Stimulated activated CD8-positive, alpha-beta memory T cell treated with anti-CD3 and anti-CD28 coated beads, Interleukin-2, amount 100 ng/mL, for 1 hour (primary cell): ENCODE data around the gene NSUN2.

Experiments
- DNase-seq, 2 donors: peaks; one replicate each; pipeline ENCODE4 v3.0.0-alpha.2; 2020; ENCODE audit warnings: low read depth in 2 of 2

NSUN2 gene

DNA sequence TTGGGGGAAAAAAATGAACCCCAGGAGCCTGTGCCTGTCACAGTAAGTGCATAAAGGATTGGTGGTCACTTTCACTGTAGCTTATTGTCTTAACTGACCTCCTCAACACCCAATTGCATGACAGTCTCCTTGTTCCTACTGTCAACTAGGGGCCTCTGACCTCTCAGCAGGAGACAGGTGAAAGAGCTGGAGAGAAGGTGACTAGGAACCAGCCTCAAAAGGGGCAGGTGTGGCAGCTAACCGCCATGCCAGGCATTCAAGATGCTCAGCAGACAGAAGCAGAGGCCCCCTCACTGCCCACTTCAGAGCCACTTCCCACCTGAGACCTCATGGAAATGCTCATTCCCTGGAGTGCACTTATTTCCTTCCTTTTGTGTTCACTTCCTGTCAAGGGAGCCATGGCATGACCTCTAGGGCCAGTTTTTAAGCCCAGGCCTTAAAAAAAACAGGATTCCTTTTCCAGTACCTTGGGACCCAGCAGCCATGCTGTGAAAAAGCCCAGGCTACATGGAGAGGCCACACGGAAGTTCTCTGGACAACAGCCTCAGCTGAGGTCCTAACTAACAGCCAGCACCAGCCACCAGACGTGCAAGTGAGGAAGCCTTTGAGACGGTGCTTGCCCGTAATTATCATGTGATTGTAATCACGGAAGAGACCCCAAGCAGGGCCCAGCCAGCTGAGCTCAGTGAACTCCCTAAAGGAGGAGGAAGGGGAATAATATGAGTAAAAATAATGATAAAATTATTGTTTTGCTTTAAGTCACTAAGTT, 74.9 kb downstream of the NSUN2 start:
- no peak for DNase-seq

DNA sequence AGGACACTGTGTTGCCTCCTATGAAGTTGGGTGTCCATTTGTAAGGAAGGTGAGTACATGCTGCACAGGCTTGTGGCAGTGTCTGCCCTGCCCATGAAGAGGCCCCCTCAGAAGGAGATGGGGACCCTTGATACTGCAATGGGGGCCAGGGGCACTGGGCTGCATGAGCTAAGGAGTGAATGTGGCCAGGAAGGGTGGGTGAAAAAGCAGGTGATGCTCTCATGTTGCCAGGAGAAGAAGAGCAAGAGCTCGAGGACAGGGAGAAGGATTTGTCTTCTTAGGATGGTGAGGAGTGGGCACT, 76.1 kb downstream of the NSUN2 start:
- no peak for DNase-seq

DNA sequence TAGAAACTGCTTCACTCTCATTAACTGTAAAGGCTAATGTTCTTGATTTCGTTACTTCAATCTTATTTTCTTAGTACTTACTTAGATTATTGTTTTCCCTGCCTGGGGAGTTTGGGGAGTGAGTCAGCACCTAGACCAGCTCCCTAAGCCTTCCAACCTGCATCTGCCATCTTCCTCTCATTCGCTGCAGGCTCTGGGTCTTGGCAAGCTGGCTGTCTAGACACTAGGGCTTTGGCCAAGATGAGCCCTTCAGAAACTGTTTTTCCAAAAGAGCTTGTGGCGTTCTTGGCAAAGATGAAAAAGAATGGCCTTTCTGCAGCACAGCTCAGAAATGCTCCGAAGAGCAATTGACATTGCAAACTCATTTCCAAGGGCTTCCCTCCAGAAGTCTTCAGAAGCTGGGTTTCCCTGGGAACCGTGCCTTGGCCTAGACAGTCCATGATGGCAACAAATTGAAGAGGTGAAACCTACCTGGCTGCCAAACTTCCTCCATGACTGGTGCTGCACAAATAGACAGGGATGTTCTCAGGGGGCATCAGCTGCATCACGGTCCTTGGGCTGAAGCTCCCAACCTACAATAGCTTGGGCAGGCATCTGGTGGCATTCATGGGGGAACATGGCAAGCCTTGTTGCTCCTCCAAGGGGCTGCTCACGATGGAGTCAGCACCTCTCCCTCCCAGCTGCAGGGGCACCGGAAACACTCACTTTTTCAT, 76.6 kb downstream of the NSUN2 start:
- DNase-seq = no peak

DNA sequence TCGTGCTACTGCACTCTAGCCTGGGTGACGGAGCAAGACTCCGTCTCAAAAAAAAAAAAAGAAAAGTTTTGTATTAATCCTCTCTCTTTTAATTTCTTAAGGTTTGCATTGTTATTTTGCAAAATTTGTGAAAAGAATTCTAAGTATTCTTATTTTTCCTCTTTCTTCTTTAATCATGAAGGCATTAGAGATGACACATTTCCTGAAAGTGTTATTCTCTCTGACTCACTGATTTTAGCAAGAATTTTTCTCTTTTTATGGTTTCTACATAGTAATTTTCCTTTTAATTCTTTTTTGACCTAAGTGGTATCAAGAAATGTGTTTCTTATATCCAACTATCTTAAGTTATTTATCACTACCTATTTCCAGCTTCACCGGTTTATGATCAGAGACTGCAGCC, 78.0 kb downstream of the NSUN2 start:
- no peak for DNase-seq

DNA sequence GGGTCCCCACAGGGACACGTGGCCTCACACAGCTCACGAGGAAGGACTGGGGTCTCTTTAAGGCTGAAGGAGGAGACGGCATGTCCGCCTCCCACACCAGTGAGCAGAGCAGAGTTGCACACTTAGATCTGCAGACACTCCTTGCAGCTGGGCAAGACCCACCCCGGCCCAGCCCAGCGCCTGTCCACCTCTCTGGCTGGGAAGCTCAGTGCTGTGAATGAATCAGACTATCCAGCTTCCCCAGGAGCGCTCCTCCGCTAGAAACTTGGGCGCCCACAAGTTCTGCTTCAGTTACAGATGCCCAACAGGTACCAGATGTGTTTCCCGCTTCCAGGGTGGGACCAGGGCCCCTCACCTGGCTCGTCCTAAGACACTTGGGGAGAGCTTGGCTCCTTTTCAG, 78.9 kb downstream of the NSUN2 start:
- DNase-seq = no peak

DNA sequence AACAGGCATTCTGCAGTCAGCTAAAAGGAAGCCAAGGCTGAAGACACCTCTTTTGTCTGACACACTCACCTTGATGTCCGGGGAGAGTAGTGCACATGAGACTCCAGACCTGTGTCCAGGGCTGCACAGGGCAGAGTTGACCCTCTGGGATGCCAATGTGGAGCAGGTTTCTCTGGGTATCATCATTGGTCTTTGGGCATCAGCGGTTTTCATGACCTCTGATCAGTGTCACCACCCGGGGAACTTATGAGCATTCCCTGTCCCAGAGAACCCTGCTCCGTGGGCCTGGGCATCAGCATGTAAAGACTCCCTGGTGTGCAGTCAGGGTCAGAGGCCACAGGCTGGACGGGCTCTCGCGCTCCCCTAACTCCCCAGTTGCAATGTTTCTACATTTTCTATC, 80.2 kb downstream of the NSUN2 start:
- DNase-seq = no peak

DNA sequence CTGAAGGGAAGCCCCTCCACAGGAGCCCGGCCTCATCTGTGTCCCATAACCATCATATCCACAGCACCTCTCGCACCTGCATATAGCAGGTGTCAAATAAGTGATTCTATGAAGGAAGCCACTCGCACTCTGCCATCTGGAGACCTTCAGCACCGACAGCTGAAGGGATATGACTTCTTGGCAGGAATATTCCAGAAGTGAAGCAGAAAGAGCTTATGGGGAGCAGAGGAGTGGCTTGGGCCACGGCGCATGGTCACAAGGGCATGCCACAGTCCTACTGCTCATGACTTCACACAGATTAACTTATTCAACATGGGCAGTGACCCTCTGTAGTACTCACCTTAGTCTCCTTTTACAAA, 80.9 kb downstream of the NSUN2 start:
- no peak for DNase-seq

DNA sequence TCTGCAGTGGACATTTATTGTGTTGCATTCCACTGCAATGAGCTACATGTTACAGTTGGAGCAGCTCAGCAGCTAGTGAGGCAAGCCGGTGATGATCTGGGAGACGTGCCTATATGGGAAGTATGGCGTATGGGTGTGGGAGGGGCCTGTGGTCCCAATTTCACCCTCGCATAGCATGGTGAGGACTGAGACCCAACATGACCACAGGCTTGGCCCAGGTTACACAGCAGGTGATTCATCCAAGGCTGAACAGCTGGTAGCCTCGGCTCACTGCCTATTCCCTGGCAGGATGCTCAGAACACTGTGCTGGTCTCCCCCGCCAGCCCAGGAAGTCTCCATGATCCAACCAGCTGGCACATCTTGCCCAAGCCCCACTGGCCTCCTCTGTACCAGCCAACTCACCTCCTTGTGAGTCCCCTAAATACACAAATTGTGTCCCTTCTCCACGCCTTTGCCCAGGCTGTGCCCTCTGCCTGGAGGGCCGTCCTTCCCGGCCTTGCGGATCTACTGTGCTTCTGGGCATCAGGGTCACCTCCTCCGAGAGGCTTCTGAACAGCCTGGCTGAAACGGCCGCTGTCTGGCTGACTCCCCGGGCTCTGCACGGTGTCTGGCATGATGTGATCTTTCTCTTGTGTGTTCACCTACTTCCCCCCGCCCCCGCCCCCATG, 81.4 kb downstream of the NSUN2 start:
- no peak for DNase-seq

DNA sequence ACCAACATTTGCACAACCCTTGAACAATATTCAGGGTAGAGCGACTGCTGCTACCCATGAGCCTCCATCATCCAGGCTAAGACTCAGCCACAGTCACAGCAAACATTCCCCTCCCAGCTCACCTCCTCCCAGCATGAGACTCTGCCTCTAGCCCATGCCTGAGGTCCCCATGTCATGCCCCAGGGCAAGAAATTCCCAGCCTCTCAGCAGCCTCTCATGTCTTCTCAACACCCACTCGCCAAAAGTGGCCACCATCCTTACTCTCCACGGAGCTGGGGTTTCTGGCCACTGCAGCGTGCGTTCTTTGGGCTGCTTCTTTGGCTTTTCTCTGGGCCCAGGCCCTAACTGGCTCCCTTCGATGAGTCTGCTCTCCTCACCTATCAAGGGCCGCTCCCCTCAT, 82.2 kb downstream of the NSUN2 start:
- DNase-seq = no peak
